Measurements from ENCODE around the gene ZMAT5. TPM values are rescaled to one million over a fixed set of nuclear protein-coding genes. Genes with fewer than 3 reads are reported as not detected.

The ZMAT5 gene
- total and polyA plus RNA-seq, 2 of the 13 experiments (the other 11 are each of a cell fraction or from before 2014, with no cell fraction given), result 20.7 to 27.8 TPM

GRCh38 chr22:29766632-29767170 lies at the start of gene ZMAT5 (continued):
- TF ChIP-seq AHR (CRISPR knock-in tag; IDR thresholded peaks at IDR 0.05), result 0 out of 2 replicates have a peak, but pooled peaks have one; percentile 20
- TF ChIP-seq, protein P1, sequence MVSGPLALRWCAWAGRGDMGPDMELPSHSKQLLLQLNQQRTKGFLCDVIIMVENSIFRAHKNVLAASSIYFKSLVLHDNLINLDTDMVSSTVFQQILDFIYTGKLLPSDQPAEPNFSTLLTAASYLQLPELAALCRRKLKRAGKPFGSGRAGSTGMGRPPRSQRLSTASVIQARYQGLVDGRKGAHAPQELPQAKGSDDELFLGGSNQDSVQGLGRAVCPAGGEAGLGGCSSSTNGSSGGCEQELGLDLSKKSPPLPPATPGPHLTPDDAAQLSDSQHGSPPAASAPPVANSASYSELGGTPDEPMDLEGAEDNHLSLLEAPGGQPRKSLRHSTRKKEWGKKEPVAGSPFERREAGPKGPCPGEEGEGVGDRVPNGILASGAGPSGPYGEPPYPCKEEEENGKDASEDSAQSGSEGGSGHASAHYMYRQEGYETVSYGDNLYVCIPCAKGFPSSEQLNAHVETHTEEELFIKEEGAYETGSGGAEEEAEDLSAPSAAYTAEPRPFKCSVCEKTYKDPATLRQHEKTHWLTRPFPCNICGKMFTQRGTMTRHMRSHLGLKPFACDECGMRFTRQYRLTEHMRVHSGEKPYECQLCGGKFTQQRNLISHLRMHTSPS (CRISPR knock-in tag; IDR thresholded peaks at IDR 0.05; ENCODE audit: low read depth), result 0 out of 2 replicates have a peak, but pooled peaks have one; percentile 28
- TF ChIP-seq TEF (CRISPR knock-in tag; IDR thresholded peaks at IDR 0.05), result no peak
- TF ChIP-seq ZNF788 (CRISPR knock-in tag; IDR thresholded peaks at IDR 0.05; ENCODE audit: borderline replicate concordance), result peak; percentile 11; the same call in 1 of the 2 replicates
- TF ChIP-seq NR3C1 (CRISPR knock-in tag; IDR thresholded peaks at IDR 0.05), result no peak
- no peak; the same call in 1 of the 2 replicates for TF ChIP-seq ZSCAN31 (CRISPR knock-in tag; IDR thresholded peaks at IDR 0.05; ENCODE audit: low read depth)
- TF ChIP-seq ZNF441 (CRISPR knock-in tag; IDR thresholded peaks at IDR 0.05; ENCODE audit: borderline replicate concordance), result no peak
- TF ChIP-seq KDM5A (IDR thresholded peaks at IDR 0.05; ENCODE audit: borderline replicate concordance, low read length), result no peak
- no peak for TF ChIP-seq SOX5 (CRISPR knock-in tag; IDR thresholded peaks at IDR 0.05; ENCODE audit: borderline replicate concordance)
- TF ChIP-seq, protein P2, sequence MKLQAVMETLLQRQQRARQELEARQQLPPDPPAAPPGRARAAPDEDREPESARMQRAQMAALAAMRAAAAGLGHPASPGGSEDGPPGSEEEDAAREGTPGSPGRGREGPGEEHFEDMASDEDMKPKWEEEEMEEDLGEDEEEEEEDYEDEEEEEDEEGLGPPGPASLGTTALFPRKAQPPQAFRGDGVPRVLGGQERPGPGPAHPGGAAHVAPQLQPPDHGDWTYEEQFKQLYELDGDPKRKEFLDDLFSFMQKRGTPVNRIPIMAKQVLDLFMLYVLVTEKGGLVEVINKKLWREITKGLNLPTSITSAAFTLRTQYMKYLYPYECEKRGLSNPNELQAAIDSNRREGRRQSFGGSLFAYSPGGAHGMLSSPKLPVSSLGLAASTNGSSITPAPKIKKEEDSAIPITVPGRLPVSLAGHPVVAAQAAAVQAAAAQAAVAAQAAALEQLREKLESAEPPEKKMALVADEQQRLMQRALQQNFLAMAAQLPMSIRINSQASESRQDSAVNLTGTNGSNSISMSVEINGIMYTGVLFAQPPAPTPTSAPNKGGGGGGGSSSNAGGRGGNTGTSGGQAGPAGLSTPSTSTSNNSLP (IDR thresholded peaks at IDR 0.05; ENCODE audit: low read depth, low read length), result no peak
- 0 out of 4 replicates have a peak, but pooled peaks of 1 of the 2 experiments have one; percentile 15 for TF ChIP-seq ATF4 (CRISPR knock-in tag; IDR thresholded peaks at IDR 0.05)
- TF ChIP-seq ZNF276 (CRISPR knock-in tag; IDR thresholded peaks at IDR 0.05; ENCODE audit: low read depth), result no peak
- peak; percentile 95 for TF ChIP-seq ZNF777 (CRISPR knock-in tag; IDR thresholded peaks at IDR 0.05)
- no peak; the same call in none of the 2 replicates for TF ChIP-seq NCOA2 (CRISPR knock-in tag; IDR thresholded peaks at IDR 0.05)
